Tibial nerve (tissue), 4 donors: ENCODE results near the gene CKAP4.

Experiments used
- EP300 ChIP-seq, 2 donors: sonication (generic); formaldehyde crosslinking; IDR thresholded peaks; one replicate each; pipeline ENCODE4 v1.6.1; 2017; ENCODE audit warnings: antibody characterized with exemption in 2 of 2, mild to moderate bottlenecking in 1 of 2
- TF ChIP-seq, protein P1 (sequence below), 5 experiments: fragments of 200-600 bp in 3 of 5; fragments of 450-650 bp in 2 of 5; sonication (generic) in 3 of 5; IDR thresholded peaks; one replicate each; pipeline ENCODE4 v1.5.1; 2016 to 2019; ENCODE audit warnings: antibody characterized with exemption in 5 of 5, mild to moderate bottlenecking in 3 of 5, moderate library complexity in 2 of 5

DNA sequence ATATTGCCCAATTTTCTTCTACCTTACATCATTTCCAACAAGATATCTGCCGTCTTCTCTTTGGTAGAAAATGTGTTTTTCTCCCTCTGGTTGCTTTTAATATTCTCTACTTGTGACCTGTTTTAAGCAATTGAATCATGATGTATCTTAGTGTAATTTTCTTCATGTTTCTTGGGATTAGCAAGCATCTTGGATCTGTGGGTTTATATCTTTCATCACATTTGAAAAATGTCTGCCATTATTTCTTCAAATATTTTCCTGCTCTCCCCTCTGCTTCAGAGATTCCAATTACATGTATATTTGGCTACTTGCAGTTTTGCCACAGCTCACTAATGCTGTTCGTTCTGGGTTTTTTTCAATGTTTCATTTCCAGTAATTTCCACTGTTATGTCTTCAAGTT, 30.1 kb downstream of the CKAP4 start:
- TF ChIP-seq, protein P1, sequence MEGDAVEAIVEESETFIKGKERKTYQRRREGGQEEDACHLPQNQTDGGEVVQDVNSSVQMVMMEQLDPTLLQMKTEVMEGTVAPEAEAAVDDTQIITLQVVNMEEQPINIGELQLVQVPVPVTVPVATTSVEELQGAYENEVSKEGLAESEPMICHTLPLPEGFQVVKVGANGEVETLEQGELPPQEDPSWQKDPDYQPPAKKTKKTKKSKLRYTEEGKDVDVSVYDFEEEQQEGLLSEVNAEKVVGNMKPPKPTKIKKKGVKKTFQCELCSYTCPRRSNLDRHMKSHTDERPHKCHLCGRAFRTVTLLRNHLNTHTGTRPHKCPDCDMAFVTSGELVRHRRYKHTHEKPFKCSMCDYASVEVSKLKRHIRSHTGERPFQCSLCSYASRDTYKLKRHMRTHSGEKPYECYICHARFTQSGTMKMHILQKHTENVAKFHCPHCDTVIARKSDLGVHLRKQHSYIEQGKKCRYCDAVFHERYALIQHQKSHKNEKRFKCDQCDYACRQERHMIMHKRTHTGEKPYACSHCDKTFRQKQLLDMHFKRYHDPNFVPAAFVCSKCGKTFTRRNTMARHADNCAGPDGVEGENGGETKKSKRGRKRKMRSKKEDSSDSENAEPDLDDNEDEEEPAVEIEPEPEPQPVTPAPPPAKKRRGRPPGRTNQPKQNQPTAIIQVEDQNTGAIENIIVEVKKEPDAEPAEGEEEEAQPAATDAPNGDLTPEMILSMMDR (IDR thresholded peaks at IDR 0.05), result no peak
- no peak for TF ChIP-seq EP300 (IDR thresholded peaks at IDR 0.05)
